ENCODE measurements around the gene SYNE4. TPM values are rescaled to one million over a fixed set of nuclear protein-coding genes. Genes with fewer than 3 reads are reported as not detected.

SYNE4 gene
- total RNA-seq, 1 donor from 2014 or later: 1.1 TPM

- Histone ChIP-seq H3K4me1 (ENCODE audit: insufficient read depth, low read length) (no peaks in the 10 kb centered on the region), H3K9me3 (ENCODE audit: insufficient read depth, low read depth, low read length) (no peaks in the 10 kb centered on the region), H2AFZ (ENCODE audit: low read depth, low read length) (no peak overlapping the region), H3K27me3 (ENCODE audit: insufficient read depth, low read length) (no peaks in the 10 kb centered on the region), H3K36me3 (ENCODE audit: insufficient read depth, low read length) (peaks cover 1% of the 10 kb centered on the region), H3K9ac (ENCODE audit: low read length) (no peak overlapping the region), H3K4me2 (ENCODE audit: low read length) (no peak overlapping the region), H4K20me1 (ENCODE audit: insufficient read depth, low read length) (peaks cover 3% of the 10 kb centered on the region), H3K27ac (ENCODE audit: low read depth, low read length) (no peak overlapping the region), H3K79me2 (ENCODE audit: insufficient read depth, low read length) (no peaks in the 10 kb centered on the region), H3K4me3 (ENCODE audit: insufficient read depth, low read depth, low read length) (no peak overlapping the region)
- Mint-ChIP-seq H3K27me3 (ENCODE audit: low read depth, unreplicated experiment) (no peaks in the 10 kb centered on the region), H3K36me3 (ENCODE audit: low read depth, unreplicated experiment) (peaks cover 31% of the 10 kb centered on the region), H3K4me3 (ENCODE audit: unreplicated experiment) (no peak overlapping the region), H3K4me1 (ENCODE audit: low read depth, unreplicated experiment) (no peaks in the 10 kb centered on the region), H3K9me3 (ENCODE audit: unreplicated experiment) (no peaks in the 10 kb centered on the region), H3K27ac (ENCODE audit: unreplicated experiment) (no peak overlapping the region)
- DNase-seq (ENCODE audit: low read depth): no peak
- no peak for TF ChIP-seq CTCF (IDR thresholded peaks at IDR 0.05; ENCODE audit: insufficient read depth, low read depth, low read length)
- no peak for TF ChIP-seq EZH2 (IDR thresholded peaks at IDR 0.05; ENCODE audit: insufficient read depth, low read length)
- FAIRE-seq: no peak
Measured at GRCh38 chr19:36023432-36023831, 14.8 kb upstream of the SYNE4 start.

GRCh38 chr19:36019061-36019670 is 10.6 kb upstream of the SYNE4 start:
- H3K4me1 ChIP-seq (ENCODE audit: insufficient read depth, low read length): peaks cover 4% of the 10 kb centered on the region
- H3K36me3 ChIP-seq (ENCODE audit: insufficient read depth, low read length): peaks cover 2% of the 10 kb centered on the region
- Mint-ChIP-seq H3K9me3 (ENCODE audit: unreplicated experiment) (no peaks in the 10 kb centered on the region), H3K36me3 (ENCODE audit: low read depth, unreplicated experiment) (peaks cover 28% of the 10 kb centered on the region), H3K4me1 (ENCODE audit: low read depth, unreplicated experiment) (no peaks in the 10 kb centered on the region), H3K27me3 (ENCODE audit: low read depth, unreplicated experiment) (no peaks in the 10 kb centered on the region), H3K27ac (ENCODE audit: unreplicated experiment) (no peak overlapping the region), H3K4me3 (ENCODE audit: unreplicated experiment) (no peak overlapping the region)
- FAIRE-seq: no peak
- H3K9me3 ChIP-seq (ENCODE audit: insufficient read depth, low read depth, low read length): no peaks in the 10 kb centered on the region
- no peak for TF ChIP-seq EZH2 (IDR thresholded peaks at IDR 0.05; ENCODE audit: insufficient read depth, low read length)
- TF ChIP-seq CTCF (IDR thresholded peaks at IDR 0.05; ENCODE audit: insufficient read depth, low read depth, low read length): no peak
- H3K27ac ChIP-seq (ENCODE audit: low read depth, low read length): no peak overlapping the region
- no peak overlapping the region for H2AFZ ChIP-seq (ENCODE audit: low read depth, low read length)
- H3K9ac ChIP-seq (ENCODE audit: low read length): no peak overlapping the region
- H3K79me2 ChIP-seq (ENCODE audit: insufficient read depth, low read length): no peaks in the 10 kb centered on the region
- no peak overlapping the region for H3K4me2 ChIP-seq (ENCODE audit: low read length)
- no peaks in the 10 kb centered on the region for H3K27me3 ChIP-seq (ENCODE audit: insufficient read depth, low read length)
- no peak for DNase-seq (ENCODE audit: low read depth)
- no peak overlapping the region for H3K4me3 ChIP-seq (ENCODE audit: insufficient read depth, low read depth, low read length)
- H4K20me1 ChIP-seq (ENCODE audit: insufficient read depth, low read length): no peaks in the 10 kb centered on the region

Measured in astrocyte (in vitro differentiated cells and primary cell).